GM19238 (cell line): ENCODE data around the gene ABCB10.
"Not testable (repeated sequence)": the region's sequence is repeated elsewhere in the genome, so short reads cannot be mapped to it uniquely, and the experiment has no call there.

Experiments used
- DNase-seq: peaks from one replicate; pipeline ENCODE4 v3.0.0; 2011; ENCODE audit warnings: low spot score; ENCODE audit not compliant: insufficient read length

The ABCB10 gene

GRCh38 chr1:229475859-229476258, 82.6 kb downstream of the ABCB10 start:
- not testable (repeated sequence) for DNase-seq

- DNase-seq = no peak
These were observed 84.0 kb downstream of the ABCB10 start for GRCh38 chr1:229474509-229474908.

- no peak for DNase-seq
These were observed 87.3 kb downstream of the ABCB10 start for GRCh38 chr1:229471175-229471574.

- DNase-seq = no peak
These were observed 88.0 kb downstream of the ABCB10 start for GRCh38 chr1:229470406-229471043.

- DNase-seq = no peak
These were observed 91.6 kb downstream of the ABCB10 start for GRCh38 chr1:229466887-229467286.
